HG03571 (cell line): ENCODE measurements around the gene VTI1A.
"Not testable (repeated sequence)": the region's sequence is repeated elsewhere in the genome, so short reads cannot be mapped to it uniquely, and the experiment has no call there.

Experiments
- ATAC-seq: cut with Tn5 transposase; IDR thresholded peaks from one replicate; pipeline ENCODE4 v1.9.1; 2021; ENCODE audit not compliant: unreplicated experiment

Gene VTI1A

GRCh38 chr10:112713411-112713810, 266.4 kb downstream of the VTI1A start:
- no peak for ATAC-seq

- ATAC-seq, result no peak
These were observed 268.6 kb downstream of the VTI1A start for GRCh38 chr10:112715581-112715980.

- no peak for ATAC-seq
These were observed 269.1 kb downstream of the VTI1A start for GRCh38 chr10:112716076-112716475.

- ATAC-seq, result no peak
These were observed 270.0 kb downstream of the VTI1A start for GRCh38 chr10:112716924-112717413.

GRCh38 chr10:112720178-112720577, 273.2 kb downstream of the VTI1A start:
- ATAC-seq, result no peak

GRCh38 chr10:112721080-112721698, 274.2 kb downstream of the VTI1A start:
- ATAC-seq, result no peak

GRCh38 chr10:112722758-112723157, 275.7 kb downstream of the VTI1A start:
- no peak for ATAC-seq

GRCh38 chr10:112723876-112724275, 276.9 kb downstream of the VTI1A start:
- ATAC-seq, result no peak

- no peak for ATAC-seq
These were observed 277.5 kb downstream of the VTI1A start for GRCh38 chr10:112724404-112724991.

- no peak for ATAC-seq
These were observed 281.3 kb downstream of the VTI1A start for GRCh38 chr10:112728118-112728883.

- ATAC-seq, result no peak
These were observed 282.0 kb downstream of the VTI1A start for GRCh38 chr10:112728997-112729396.

GRCh38 chr10:112731450-112731849, 284.4 kb downstream of the VTI1A start:
- not testable (repeated sequence) for ATAC-seq

GRCh38 chr10:112732277-112732921, 285.4 kb downstream of the VTI1A start:
- ATAC-seq, result no peak

GRCh38 chr10:112735041-112735695, 288.2 kb downstream of the VTI1A start:
- ATAC-seq, result no peak

GRCh38 chr10:112738606-112739591, 291.9 kb downstream of the VTI1A start:
- no peak for ATAC-seq

- no peak for ATAC-seq
These were observed 292.8 kb downstream of the VTI1A start for GRCh38 chr10:112739592-112740353.

- ATAC-seq, result no peak
These were observed 294.9 kb downstream of the VTI1A start for GRCh38 chr10:112741830-112742402.

- no peak for ATAC-seq
These were observed 297.4 kb downstream of the VTI1A start for GRCh38 chr10:112744181-112745096.
